GM12801 (cell line): ENCODE results near the gene BTG2.

Experiments
- TF ChIP-seq, protein P1 (sequence below): IDR thresholded peaks from one replicate; pipeline ENCODE4 v1.5.1; 2011; ENCODE audit warnings: control low read depth; ENCODE audit not compliant: insufficient read length; ENCODE audit errors: extremely low read depth

Gene BTG2

GRCh38 chr1:203321273-203322052 is 16.1 kb downstream of the BTG2 start:
- TF ChIP-seq, protein P1, sequence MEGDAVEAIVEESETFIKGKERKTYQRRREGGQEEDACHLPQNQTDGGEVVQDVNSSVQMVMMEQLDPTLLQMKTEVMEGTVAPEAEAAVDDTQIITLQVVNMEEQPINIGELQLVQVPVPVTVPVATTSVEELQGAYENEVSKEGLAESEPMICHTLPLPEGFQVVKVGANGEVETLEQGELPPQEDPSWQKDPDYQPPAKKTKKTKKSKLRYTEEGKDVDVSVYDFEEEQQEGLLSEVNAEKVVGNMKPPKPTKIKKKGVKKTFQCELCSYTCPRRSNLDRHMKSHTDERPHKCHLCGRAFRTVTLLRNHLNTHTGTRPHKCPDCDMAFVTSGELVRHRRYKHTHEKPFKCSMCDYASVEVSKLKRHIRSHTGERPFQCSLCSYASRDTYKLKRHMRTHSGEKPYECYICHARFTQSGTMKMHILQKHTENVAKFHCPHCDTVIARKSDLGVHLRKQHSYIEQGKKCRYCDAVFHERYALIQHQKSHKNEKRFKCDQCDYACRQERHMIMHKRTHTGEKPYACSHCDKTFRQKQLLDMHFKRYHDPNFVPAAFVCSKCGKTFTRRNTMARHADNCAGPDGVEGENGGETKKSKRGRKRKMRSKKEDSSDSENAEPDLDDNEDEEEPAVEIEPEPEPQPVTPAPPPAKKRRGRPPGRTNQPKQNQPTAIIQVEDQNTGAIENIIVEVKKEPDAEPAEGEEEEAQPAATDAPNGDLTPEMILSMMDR, result no peak

DNA sequence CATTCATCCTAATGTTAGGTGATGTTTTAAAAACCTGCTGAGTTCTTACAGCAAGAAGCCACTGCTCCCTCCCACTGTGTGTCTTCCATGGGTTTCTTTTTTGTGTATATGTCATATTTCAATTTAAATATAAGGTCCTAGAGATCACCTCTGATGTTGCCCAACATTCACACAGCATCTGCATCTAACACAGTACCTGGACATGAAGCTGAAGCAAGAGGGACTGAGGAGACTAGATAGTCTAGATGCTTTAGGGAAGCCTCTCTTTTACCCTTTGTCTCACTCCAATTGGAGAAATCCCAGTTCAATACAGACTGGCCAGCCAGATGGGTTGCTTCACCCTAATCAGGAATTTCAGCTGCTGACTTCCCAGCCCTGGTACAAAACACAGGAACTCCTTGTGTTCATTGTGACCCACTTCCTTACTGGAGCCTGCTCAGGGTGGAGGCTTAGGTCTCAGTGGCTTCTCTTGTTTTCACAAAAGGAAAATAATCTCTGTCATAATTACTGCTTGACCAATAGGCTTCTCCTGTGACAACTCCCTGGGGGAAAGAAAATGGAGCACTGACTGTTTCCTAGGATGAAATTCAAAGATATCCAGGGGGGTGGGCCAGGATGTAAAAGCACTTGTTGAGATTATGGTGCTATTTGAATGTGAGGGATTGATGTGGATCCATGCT is 17.3 kb downstream of the BTG2 start:
- TF ChIP-seq, protein P1, result no peak

DNA sequence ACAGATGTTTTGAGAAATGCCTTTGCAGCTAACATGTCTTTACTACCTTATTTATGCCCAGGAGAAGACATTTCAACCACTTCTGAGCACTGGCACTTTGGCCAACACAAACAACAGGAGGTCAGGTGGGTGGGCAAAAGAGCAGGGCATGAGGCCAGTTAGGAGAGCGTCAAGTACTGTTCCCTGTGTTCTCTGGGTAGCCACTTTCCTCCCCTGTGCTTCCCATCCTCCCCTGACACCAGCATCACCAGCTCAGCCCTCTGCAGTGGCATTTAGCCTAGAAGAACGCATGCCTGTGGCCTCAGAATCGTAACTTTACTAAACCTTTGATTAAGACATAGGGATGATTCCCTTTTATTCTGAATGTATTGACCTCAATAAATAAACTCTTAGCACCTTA is 18.3 kb downstream of the BTG2 start:
- TF ChIP-seq, protein P1, result no peak

DNA sequence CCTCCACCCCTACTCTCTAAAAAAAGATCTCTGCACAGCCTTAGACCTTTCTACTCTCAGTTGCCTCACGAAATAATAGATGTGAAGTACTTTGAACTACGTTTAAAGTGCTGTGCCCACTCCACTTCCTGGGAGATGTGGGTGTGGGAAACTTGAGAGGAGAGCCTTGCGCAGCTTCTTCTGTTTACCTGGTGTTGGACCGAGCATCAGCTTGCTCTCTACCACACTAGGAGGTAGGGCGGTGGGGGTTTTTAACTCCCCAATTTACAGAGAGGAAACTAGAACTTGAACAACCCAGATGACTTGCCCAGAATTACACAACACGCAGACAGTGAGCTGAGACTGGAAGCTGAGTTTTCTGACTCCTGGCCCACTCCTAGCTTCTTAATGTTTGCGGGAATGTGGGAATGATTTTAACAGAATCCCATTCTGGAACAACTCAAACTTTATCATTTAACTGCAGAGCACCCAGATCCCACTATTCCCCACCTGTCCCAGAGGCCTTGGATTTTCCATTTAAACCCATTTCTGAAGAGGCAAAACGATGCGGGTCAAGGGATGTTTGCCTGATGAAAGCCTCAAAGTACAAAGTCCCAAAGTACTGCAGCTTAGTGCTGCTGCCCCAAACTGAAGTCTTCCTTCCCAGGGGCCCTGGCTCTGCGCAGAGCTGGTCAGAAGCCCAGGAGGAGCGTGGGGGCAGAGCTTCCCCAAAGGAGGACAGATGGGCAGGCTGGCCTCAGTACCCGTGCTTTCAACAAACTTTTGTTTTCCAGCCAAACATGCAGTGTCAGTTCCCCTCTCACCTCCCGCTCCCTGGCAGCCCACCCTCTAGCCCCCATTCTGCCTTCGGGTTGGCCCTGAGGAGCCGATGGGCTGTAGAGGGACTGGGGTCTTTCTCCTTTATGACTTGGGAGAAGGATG is 19.0 kb downstream of the BTG2 start:
- TF ChIP-seq, protein P1, result no peak

- TF ChIP-seq, protein P1, result no peak
These were observed 19.7 kb downstream of the BTG2 start for GRCh38 chr1:203325026-203325417.

DNA sequence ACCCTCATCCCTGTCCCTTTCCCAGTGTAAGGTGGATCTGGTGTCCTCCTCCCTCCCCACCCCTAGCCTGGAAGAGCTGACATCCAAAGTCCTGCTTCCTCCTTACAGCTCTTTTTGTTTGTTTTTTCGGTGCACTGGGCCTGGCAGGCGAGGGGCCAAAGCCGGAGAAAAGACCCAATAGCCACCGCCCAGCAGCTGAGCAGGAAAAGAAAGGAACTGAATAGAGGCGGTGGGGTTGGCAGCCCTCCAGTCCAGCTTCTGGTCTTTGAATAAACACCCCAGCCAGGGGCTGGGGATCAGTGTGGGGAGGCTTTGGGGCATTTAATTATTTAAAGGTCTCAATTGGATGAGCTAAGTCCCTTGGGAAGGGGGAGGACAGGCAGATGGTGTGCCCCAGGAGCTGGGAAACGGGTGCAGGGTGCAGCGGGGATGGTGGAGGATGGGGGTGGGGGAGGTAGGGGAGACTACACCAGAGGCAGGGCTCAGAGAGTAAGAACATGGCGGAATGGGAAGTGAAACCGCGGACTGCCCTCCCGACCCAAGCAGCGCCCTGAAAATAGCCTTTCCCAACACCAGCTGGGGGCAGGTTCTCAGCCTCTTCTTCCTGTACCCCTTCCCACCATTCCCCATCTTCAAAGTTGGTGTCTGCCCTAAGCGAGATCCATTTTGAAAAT is 20.2 kb downstream of the BTG2 start:
- TF ChIP-seq, protein P1, result no peak
